Right lobe of liver (tissue), 6 donors: ENCODE results near the gene CD200R1L. TPM values are rescaled to one million over a fixed set of nuclear protein-coding genes. Genes with fewer than 3 reads are reported as not detected.

Source experiments
- ATAC-seq, 4 donors: fragments of 200-7000 bp; cut with Tn5 transposase; one replicate each; pipeline ENCODE4 v1.9.1; 2020; ENCODE audit warnings: mild to moderate bottlenecking in 4 of 4, moderate library complexity in 4 of 4
- DNase-seq, 3 donors: peaks; one replicate each; pipeline ENCODE4 v3.0.0-alpha.2; 2020
- H3K27ac ChIP-seq, 3 donors: fragments of 200-600 bp; one replicate each; pipeline ENCODE4 v1.8.0; 2022
- H3K27me3 ChIP-seq, 2 donors: fragments of 200-600 bp; one replicate each; pipeline ENCODE4 v1.8.0; 2022
- H3K36me3 ChIP-seq, 4 donors: fragments of 200-600 bp; sonication (generic) in 1 of 4; one replicate each; pipeline versions ENCODE4 v1.5.1 to v1.8.0; 2017 to 2022; ENCODE audit warnings: control low read depth in 1 of 4
- H3K4me1 ChIP-seq, 4 donors: fragments of 200-600 bp; sonication (generic) in 1 of 4; one replicate each; pipeline versions ENCODE4 v1.5.1 to v1.8.0; 2017 to 2022; ENCODE audit warnings: control low read depth in 1 of 4
- H3K4me3 ChIP-seq, 3 donors: fragments of 200-600 bp; one replicate each; pipeline ENCODE4 v1.8.0; 2022
- H3K9me3 ChIP-seq, 4 donors: fragments of 200-600 bp; sonication (generic) in 1 of 4; one replicate each; pipeline versions ENCODE4 v1.5.1 to v1.8.0; 2017 to 2022; ENCODE audit warnings: control low read depth in 1 of 4
- CTCF ChIP-seq, 4 donors: fragments of 200-600 bp in 3 of 4; fragments of 450-650 bp in 1 of 4; IDR thresholded peaks; one replicate each; pipeline versions ENCODE4 v1.5.1 to v1.8.0; 2016 to 2022; ENCODE audit warnings: antibody characterized with exemption in 4 of 4, mild to moderate bottlenecking in 2 of 4
- POLR2A ChIP-seq: fragments of 450-650 bp; IDR thresholded peaks from one replicate; pipeline ENCODE4 v1.6.1; 2017; ENCODE audit warnings: antibody characterized with exemption, mild to moderate bottlenecking
- WGBS: methylation state at CpG from one replicate; pipeline ENCODE4 v1.1.6; 2018; ENCODE audit warnings: low coverage, low lambda C conversion rate; ENCODE audit not compliant: insufficient coverage; ENCODE audit errors: missing lambda C conversion rate; 5-methylcytosine and 5-hydroxymethylcytosine counted together
- intact Hi-C, 2 donors: fragments of 100-400 bp; cut with DNase I; formaldehyde crosslinking; loops; one replicate each; pipeline versions ENCODE4 v1.11.2 to v1.14.1; 2022
- total RNA-seq, 6 experiments: library from RNA; depleted of rRNA in 2 of 6; stranded (reverse); fragments of >200 nt in 2 of 6; fragmentation: NEBNext Ultra II Directional in 3 of 6; extraction: Animal tissue kit (Norgen Biotek cat#: 25700) in 3 of 6; gene quantifications; one replicate each; pipeline versions ENCODE4 v1.1.0 to v1.2.4, GENCODE V29; 2016 to 2023
- donor health status: DM: no; HTN: yes; CAD: no.
- donor health status: DM: no; HTN: no; CAD: no.
- donor health status: DM: no; HTN: no; CAD: no.
- donor health status: DM: no; HTN: yes; CAD: no.
- donor health status: DM: no; HTN: yes; CAD: no.

The CD200R1L gene
- total RNA-seq, 6 experiments from 2014 or later: not detected

GRCh38 chr3:112770951-112771350 is 75.7 kb downstream of the CD200R1L start:
- no peak overlapping the region for H3K4me3 ChIP-seq
- no peak for TF ChIP-seq POLR2A
- no peak for TF ChIP-seq CTCF (IDR thresholded peaks at IDR 0.05)
- no peaks in the 10 kb centered on the region for H3K27me3 ChIP-seq
- ATAC-seq (no peak), DNase-seq (no peak)
- 79% methylated on average over 2 of the region's 2 CpGs for WGBS
- no peaks in the 10 kb centered on the region for H3K36me3 ChIP-seq
- intact Hi-C loops: no loop called here
- no peaks in the 10 kb centered on the region for H3K9me3 ChIP-seq
- no peaks in the 10 kb centered on the region for H3K4me1 ChIP-seq
- no peak overlapping the region for H3K27ac ChIP-seq

GRCh38 chr3:112770032-112770626 is 76.5 kb downstream of the CD200R1L start:
- TF ChIP-seq CTCF (IDR thresholded peaks at IDR 0.05) (no peak), POLR2A (no peak)
- intact Hi-C loops: no loop called here
- no peak overlapping the region for H3K4me3 ChIP-seq
- H3K27ac ChIP-seq: no peak overlapping the region
- no peak for DNase-seq
- H3K4me1 ChIP-seq: no peaks in the 10 kb centered on the region
- H3K27me3 ChIP-seq: no peaks in the 10 kb centered on the region
- ATAC-seq: no peak
- H3K36me3 ChIP-seq: no peaks in the 10 kb centered on the region
- 68% methylated on average over 3 of the region's 3 CpGs for WGBS
- H3K9me3 ChIP-seq: no peaks in the 10 kb centered on the region

- Histone ChIP-seq H3K4me1 (no peaks in the 10 kb centered on the region), H3K9me3 (no peaks in the 10 kb centered on the region), H3K27me3 (no peaks in the 10 kb centered on the region), H3K4me3 (no peak overlapping the region), H3K36me3 (no peaks in the 10 kb centered on the region), H3K27ac (no peak overlapping the region)
- 100% methylated on average over 1 of the region's 1 CpG for WGBS
- intact Hi-C loops: no loop called here
- DNase-seq (no peak), ATAC-seq (no peak)
- TF ChIP-seq POLR2A (no peak), CTCF (IDR thresholded peaks at IDR 0.05) (no peak)
Observed at GRCh38 chr3:112769286-112769978, 77.2 kb downstream of the CD200R1L start.

- H3K27ac ChIP-seq: no peak overlapping the region
- no peak for ATAC-seq
- no peaks in the 10 kb centered on the region for H3K27me3 ChIP-seq
- no peak for DNase-seq
- no peak overlapping the region for H3K4me3 ChIP-seq
- H3K36me3 ChIP-seq: no peaks in the 10 kb centered on the region
- no peak for TF ChIP-seq CTCF (IDR thresholded peaks at IDR 0.05)
- no peak for TF ChIP-seq POLR2A
- no peaks in the 10 kb centered on the region for H3K4me1 ChIP-seq
- 67% methylated on average over 2 of the region's 2 CpGs for WGBS
- intact Hi-C loops: no loop called here
- no peaks in the 10 kb centered on the region for H3K9me3 ChIP-seq
Observed at GRCh38 chr3:112767777-112768176, 78.9 kb downstream of the CD200R1L start.
